ENCODE data around the gene STOX2. TPM values are rescaled to one million over a fixed set of nuclear protein-coding genes. Genes with fewer than 3 reads are reported as not detected.

The STOX2 gene
- total RNA-seq, 4 donors from 2014 or later = 21.6 to 23.7 (median 22.8) TPM

GRCh38 chr4:184014301-184014700 lies 109.2 kb downstream of the STOX2 start:
- Histone ChIP-seq H3K4me3 (no peak overlapping the region), H3K9me3 (no peaks in the 10 kb centered on the region), H3K27me3 (no peaks in the 10 kb centered on the region), H3K4me1 (peaks cover 0 to 26% (median under 1%) of the 10 kb centered on the region in 3 donors), H3K27ac (no peak overlapping the region), H3K36me3 (peaks cover 0 to 37% (median 6%) of the 10 kb centered on the region in 3 donors)
- intact Hi-C loops (cut with DNase I) = no loop called here
- TF ChIP-seq POLR2A (IDR thresholded peaks at IDR 0.05) (no peak), CTCF (IDR thresholded peaks at IDR 0.05) (no peak)
- no peak for DNase-seq
- WGBS, 2 donors = 60 to 74% methylated on average over 6 of the region's 6 CpGs

- no peak for DNase-seq
- Histone ChIP-seq H3K27me3 (no peaks in the 10 kb centered on the region), H3K27ac (peak overlapping the region in 2 of 4 donors; percentile 55 to 75), H3K4me3 (peak overlapping the region in 2 of 4 donors; percentile 12 to 27), H3K4me1 (peaks cover 0 to 48% (median 5%) of the 10 kb centered on the region in 3 donors), H3K9me3 (no peaks in the 10 kb centered on the region), H3K36me3 (peaks cover 0 to 11% (median 0%) of the 10 kb centered on the region in 3 donors)
- WGBS, 2 donors = 69 to 80% methylated on average over 19 to 20 of the region's 20 CpGs
- intact Hi-C loops (cut with DNase I) = no loop called here
- TF ChIP-seq POLR2A (IDR thresholded peaks at IDR 0.05) (no peak), CTCF (IDR thresholded peaks at IDR 0.05) (no peak)
Observed at GRCh38 chr4:184016759-184017668, 111.9 kb downstream of the STOX2 start.

- peaks cover 0 to 45% (median 5%) of the 10 kb centered on the region in 3 donors for H3K4me1 ChIP-seq
- no peak overlapping the region for H3K4me3 ChIP-seq
- intact Hi-C loops (cut with DNase I) = no loop called here
- WGBS, 2 donors = 32 to 44% methylated on average over 1 of the region's 1 CpG
- peaks cover 0 to 11% (median 0%) of the 10 kb centered on the region in 3 donors for H3K36me3 ChIP-seq
- no peaks in the 10 kb centered on the region for H3K9me3 ChIP-seq
- peak overlapping the region in 2 of 4 donors; percentile 70 to 75 for H3K27ac ChIP-seq
- no peak for TF ChIP-seq POLR2A (IDR thresholded peaks at IDR 0.05)
- no peak for DNase-seq
- no peaks in the 10 kb centered on the region for H3K27me3 ChIP-seq
Observed at GRCh38 chr4:184019076-184019475, 114.0 kb downstream of the STOX2 start.

GRCh38 chr4:184019667-184020623 lies 114.8 kb downstream of the STOX2 start:
- no peak for DNase-seq
- Histone ChIP-seq H3K4me1 (peaks cover 0 to 47% (median 5%) of the 10 kb centered on the region in 3 donors), H3K27me3 (no peaks in the 10 kb centered on the region), H3K9me3 (no peaks in the 10 kb centered on the region), H3K36me3 (peaks cover 0 to 11% (median 0%) of the 10 kb centered on the region in 3 donors), H3K27ac (peak overlapping the region in 2 of 4 donors; percentile 70 to 75), H3K4me3 (peak overlapping the region in 1 of 4 donors; percentile 35)
- intact Hi-C loops (cut with DNase I) = no loop called here
- WGBS, 2 donors = 74 to 81% methylated on average over 25 to 26 of the region's 26 CpGs
- TF ChIP-seq CTCF (IDR thresholded peaks at IDR 0.05) (no peak), POLR2A (IDR thresholded peaks at IDR 0.05) (no peak)

GRCh38 chr4:184021389-184021788 lies 116.3 kb downstream of the STOX2 start:
- H3K27ac ChIP-seq = peak overlapping the region in 3 of 4 donors; percentile 6 to 27 (median 16)
- no peak for DNase-seq
- H3K36me3 ChIP-seq = peaks cover 0 to 11% (median 0%) of the 10 kb centered on the region in 3 donors
- 35 to 61% methylated on average over 3 of the region's 3 CpGs for WGBS, 2 donors
- TF ChIP-seq CTCF (IDR thresholded peaks at IDR 0.05) (no peak), POLR2A (IDR thresholded peaks at IDR 0.05) (no peak)
- peaks cover 0 to 49% (median 5%) of the 10 kb centered on the region in 3 donors for H3K4me1 ChIP-seq
- no peak overlapping the region for H3K4me3 ChIP-seq
- H3K27me3 ChIP-seq = no peaks in the 10 kb centered on the region
- intact Hi-C loops (cut with DNase I) = no loop called here
- no peaks in the 10 kb centered on the region for H3K9me3 ChIP-seq

Data from esophagus squamous epithelium (tissue), 5 donors.